ENCODE data around the gene CNTN5. TPM values are rescaled to one million over a fixed set of nuclear protein-coding genes. Genes with fewer than 3 reads are reported as not detected.
"Not testable (repeated sequence)": the region's sequence is repeated elsewhere in the genome, so short reads cannot be mapped to it uniquely, and the experiment has no call there.

The CNTN5 gene
- total RNA-seq, 1 donor from 2014 or later, result 0.17 TPM

GRCh38 chr11:99759787-99760186 is 739.0 kb downstream of the CNTN5 start:
- no peak for DNase-seq (ENCODE audit: low spot score)

GRCh38 chr11:99766811-99767210 is 746.1 kb downstream of the CNTN5 start:
- no peak for DNase-seq (ENCODE audit: low spot score)

DNA sequence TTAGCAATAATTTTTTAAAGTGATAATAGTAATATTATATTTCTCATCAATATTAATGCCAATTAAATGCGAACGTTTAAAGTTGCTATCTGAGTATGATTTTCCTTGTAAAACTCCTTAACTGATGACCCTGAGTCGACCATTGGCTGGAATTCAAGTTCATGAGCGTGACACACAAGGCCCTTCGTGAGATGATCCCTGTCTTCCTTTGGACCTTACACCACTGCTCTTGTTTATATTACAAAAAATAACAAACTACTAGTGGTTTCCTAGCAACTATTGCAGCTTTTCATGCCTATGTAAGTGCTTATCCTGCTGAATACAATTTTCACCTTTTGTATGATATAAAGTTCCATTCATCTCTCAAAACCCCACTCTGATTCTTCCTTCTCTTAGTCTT is 752.9 kb downstream of the CNTN5 start:
- peak; percentile 11 for DNase-seq (ENCODE audit: low spot score)

GRCh38 chr11:99781074-99781473 is 760.3 kb downstream of the CNTN5 start:
- DNase-seq (ENCODE audit: low spot score), result no peak

- DNase-seq (ENCODE audit: low spot score), result no peak
Measured at GRCh38 chr11:99791354-99791753, 770.6 kb downstream of the CNTN5 start.

DNA sequence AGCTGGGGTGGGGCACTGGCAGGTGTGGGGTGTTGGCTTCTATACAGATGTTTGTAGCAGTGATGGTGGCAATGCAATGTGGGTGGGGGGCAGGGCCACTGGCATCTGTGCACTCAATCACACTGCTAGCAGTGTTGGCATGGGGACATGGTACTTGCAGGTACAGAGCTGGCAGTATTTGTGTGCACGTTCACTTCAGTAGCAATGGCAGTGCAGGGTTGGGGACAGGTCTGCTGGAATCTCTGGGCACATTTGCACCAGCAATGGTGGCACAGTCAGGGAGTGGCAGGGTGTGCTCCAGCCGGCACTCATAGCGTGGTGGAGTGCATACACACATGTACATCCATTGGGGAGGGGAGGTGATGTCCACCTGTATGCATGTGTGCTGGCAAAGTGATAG is 775.2 kb downstream of the CNTN5 start:
- no peak for DNase-seq (ENCODE audit: low spot score)

DNA sequence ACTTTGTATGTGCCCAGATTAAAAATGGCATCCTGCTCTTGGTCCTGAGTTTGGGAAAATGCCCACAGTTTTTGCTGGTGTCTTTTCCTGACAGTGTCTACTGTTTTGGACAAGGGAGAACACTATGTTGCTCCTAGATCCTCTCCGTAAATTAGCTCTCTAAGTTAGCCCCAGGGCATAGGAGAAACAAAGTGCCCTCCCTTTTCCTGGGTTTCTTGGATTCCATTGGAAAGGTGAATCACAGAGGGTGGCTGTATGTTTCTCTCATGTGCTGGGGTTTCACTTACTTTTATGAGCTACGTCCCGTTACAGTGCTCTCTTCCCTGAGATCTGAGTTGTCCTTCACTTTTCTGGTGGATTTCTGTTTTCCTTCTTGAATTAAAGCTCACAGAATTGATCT is 782.8 kb downstream of the CNTN5 start:
- no peak for DNase-seq (ENCODE audit: low spot score)

DNA sequence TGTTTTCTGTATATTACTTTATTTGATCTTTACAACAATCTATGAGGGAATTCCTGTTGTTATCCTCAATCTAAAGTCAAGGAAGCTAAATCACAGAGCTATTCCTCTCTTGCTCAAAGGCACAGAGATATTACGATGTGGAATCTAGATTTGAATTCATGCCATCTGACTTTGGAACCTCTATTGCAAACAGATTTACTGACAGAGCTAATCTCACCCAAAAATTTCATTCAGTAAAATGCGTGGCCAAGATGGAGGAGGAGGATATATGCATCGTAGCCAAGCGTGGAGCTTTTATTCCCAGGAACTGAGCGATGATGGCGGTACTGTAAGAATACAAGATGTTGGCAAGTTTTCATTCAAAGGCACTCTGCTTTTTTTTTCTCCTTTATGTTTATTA is 791.8 kb downstream of the CNTN5 start:
- DNase-seq (ENCODE audit: low spot score), result no peak

GRCh38 chr11:99814021-99814420 is 793.3 kb downstream of the CNTN5 start:
- no peak for DNase-seq (ENCODE audit: low spot score)

GRCh38 chr11:99814738-99815137 is 794.0 kb downstream of the CNTN5 start:
- DNase-seq (ENCODE audit: low spot score), result no peak

GRCh38 chr11:99818991-99819390 is 798.2 kb downstream of the CNTN5 start:
- DNase-seq (ENCODE audit: low spot score), result no peak

DNA sequence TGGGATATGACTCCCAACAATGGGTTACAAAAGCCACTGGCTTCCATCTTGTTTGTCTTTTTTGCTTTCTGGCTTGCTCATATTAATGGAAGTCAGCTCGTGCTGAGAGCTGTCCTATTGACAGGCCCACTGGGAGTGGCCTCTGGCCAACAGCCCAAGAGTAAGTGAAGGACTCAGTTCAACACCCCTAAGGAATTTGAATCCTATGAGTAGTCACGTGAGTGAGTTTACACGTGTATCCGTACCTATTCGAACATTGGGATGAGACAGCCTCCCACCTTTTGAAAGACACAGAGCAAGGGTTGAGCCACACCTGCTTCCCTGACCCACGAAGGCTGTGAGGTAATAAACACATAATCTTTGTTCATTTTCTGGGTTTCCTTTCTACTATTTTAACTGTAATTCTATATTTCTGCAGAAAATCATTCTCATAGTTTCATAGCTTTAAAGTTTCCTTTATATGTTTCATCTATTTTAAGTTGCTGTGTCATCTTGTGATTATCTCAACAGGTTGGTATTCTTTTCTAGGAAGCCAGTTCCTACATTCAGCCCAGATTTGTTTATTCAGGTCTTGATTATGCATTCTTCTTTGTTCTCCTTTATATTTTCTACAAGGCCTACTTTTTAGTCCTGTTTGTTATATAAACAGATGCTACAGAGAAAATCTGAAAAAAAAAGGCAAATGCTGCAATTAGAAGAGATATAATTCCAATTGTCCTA is 802.3 kb downstream of the CNTN5 start:
- no peak for DNase-seq (ENCODE audit: low spot score)

DNA sequence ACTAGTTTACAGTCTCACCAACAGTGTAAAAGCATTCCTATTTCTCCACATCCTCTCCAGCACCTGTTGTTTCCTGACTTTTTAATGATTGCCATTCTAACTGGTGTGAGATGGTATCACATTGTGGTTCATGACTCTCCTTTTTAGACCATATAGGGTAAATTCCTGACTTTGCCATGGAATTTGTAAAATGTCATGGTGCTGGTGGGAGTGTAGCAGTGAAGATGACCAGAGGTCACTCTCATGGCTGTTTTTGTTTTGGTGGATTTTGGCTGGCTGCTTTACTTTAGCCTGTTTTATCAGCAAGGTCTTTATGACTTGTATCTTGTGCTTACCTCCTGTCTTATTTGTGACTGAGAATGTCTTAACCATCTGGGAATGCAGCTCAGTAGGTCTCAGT is 816.0 kb downstream of the CNTN5 start:
- DNase-seq (ENCODE audit: low spot score), result not testable (repeated sequence)

DNA sequence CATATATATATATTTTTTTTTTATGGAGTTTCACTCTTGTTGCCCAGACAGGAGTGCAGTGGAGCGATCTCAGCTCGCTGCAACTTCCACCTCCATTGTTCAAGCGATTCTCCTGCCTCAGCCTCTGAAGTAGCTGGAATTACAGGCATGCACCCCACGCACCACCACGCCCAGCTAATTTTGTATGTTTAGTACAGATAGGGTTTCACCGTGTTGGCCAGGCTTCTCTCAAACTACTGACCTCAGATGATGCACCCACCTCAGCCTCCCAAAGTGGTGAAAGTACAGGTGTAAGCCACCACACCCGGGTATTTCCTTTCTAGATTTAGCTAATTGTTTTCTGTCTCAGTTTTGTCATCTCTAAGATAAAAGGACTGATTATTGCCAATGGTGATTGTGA is 821.1 kb downstream of the CNTN5 start:
- DNase-seq (ENCODE audit: low spot score), result no peak

GRCh38 chr11:99865951-99866350 is 845.2 kb downstream of the CNTN5 start:
- no peak for DNase-seq (ENCODE audit: low spot score)

DNA sequence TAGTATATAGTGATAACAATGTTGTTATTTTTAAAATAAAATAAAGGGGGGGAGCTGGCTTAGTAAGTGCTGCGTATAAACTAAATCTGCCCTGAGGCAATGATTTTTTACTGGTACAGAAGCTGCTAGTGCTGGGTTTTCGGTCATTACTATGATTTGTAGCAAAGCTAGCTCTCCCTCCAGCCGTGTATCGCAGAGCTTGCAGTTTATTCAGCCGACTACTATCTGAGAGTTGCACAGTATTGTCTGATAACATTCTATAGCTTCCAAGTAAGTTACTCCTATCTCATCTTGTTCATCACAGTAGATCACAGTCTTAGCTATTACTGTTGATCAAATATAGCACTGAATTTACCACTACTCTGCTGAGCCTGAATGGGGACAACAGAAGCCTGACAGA is 860.9 kb downstream of the CNTN5 start:
- no peak for DNase-seq (ENCODE audit: low spot score)

DNA sequence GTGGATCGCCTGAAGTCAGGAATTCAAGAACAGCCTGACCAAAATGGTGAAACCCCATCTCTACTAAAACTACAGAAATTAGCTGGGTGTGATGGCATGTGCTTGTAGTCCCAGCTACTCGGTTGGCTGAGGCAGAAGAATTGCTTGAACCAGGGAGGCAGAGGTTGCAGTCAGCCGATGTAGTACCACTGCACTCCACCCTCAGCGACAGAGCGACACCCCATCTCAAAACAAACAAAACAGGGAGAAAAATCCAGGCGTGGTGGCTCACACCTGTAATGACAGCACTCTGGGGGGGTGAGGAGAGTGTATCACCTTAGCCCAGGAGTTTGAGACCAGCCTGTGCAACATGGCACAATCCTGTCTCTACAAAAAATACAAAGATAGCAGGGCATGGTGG is 864.0 kb downstream of the CNTN5 start:
- DNase-seq (ENCODE audit: low spot score), result no peak

GRCh38 chr11:99887481-99887880 is 866.7 kb downstream of the CNTN5 start:
- DNase-seq (ENCODE audit: low spot score), result no peak

DNA sequence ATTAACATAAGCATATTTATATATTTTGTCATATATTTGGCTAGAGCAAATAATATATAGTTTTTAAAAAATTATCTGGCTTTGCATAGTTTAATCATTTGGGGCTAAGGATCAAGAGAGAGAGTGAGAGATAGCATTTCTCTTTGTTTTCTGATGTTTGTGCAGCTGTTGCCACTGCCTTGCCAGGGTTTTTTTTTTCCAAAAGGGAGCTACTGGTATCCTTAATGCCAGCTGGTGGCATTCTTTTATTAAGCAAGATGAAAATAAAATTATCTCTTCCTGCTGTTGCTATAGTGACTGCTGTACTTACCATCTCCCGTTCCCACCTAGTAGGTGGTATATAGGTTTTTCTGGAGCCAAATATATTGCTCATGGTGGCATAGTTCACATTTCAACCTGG is 873.1 kb downstream of the CNTN5 start:
- DNase-seq (ENCODE audit: low spot score), result no peak

DNA sequence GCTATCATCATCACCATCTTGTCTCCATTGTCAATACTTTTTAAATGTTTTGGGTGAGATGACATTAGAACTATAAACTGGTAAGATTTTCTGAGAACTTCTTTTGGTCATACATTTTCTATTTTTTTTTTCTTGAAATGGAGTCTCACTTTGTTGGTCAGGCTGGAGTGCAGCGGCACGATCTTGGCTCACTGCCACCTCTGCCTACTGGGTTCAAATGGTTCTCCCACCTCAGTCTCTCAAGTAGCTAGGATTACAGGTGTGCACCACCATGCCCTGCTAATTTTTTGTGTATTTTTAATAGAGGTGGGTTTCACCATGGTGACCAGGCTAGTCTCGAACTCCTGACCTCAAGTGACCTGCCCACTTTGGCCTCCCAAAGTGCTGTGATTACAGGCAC is 880.4 kb downstream of the CNTN5 start:
- no peak for DNase-seq (ENCODE audit: low spot score)

DNA sequence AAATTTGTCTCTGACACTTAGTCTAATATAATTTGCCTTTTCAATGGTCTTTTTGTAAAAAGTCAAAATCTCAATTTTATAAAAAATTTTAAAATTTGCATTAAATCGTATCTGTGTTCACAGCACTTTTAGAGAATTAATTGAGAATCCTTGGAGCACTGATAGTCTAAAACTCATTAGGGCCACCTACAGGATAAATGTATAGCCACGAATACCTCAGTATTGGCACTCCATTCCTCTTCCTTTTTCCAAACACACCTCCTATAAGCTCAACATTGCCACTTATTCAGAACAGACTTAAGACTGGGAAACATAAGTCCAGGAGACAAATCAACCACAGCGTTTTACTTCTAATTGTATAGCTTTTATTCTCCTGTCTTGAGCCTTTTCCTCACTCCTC is 890.4 kb downstream of the CNTN5 start:
- no peak for DNase-seq (ENCODE audit: low spot score)

GRCh38 chr11:99916078-99916477 is 895.3 kb downstream of the CNTN5 start:
- DNase-seq (ENCODE audit: low spot score), result no peak

- DNase-seq (ENCODE audit: low spot score), result no peak
Measured at GRCh38 chr11:99918761-99919160, 898.0 kb downstream of the CNTN5 start.

DNA sequence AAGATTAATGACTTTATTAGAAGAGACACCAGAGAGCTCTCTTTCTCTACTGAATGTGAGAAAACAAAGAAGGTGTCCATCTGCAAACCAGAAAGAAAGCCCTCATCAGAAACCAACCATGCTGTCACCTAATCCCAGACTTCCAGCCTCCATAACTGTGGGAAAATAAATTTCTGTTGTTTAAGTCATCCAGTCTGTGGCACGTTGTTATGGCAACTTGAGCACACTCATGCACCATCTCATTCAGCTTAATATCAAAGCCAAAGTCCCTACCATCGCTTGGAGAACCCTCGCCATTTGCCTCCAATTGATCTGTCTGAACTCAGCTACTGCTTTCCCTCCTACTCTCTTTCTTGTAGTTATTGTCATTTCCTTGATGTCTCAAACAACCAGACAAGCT is 900.2 kb downstream of the CNTN5 start:
- DNase-seq (ENCODE audit: low spot score), result no peak
